ENCODE data around the gene LRCH3. TPM values are rescaled to one million over a fixed set of nuclear protein-coding genes. Genes with fewer than 3 reads are reported as not detected.

LRCH3 gene

Small RNA genes lying within 50 kb of the gene (small RNA-seq; reads per million reads assigned to genes)
- not detected for gene RNU6-858P (ENCODE audit: low read depth)
